ENCODE measurements around the gene STIMATE.

STIMATE gene

DNA sequence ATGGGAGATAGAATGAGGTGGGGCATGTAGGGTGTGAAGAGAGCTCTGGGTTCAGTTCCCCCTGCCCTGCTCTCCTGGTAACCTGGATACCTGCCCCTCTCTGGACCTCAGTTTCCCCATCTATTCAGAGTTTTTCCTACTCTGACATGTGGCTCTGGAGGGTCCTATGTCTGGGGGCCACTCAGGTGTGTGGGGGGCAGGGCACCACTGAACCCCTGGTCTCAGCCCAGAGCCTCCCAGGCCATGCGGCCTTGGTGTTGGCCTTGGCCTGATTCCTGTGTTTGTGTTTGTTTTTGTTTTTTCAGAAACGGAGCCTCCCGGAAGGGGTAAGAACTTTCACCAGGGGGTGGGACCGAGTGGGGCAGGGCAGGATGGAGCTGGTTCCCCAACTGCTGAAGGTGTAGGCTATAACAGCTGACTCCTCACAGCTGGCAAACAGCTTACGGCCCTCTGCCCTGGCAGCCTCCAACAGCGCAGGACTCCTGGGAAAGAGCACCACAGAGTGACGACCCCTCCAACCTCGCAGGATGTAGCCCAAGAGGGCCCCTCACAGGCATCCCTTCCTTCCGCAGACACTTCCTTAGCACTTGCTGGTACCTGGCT lies 101.9 kb downstream of the STIMATE start:
- Histone ChIP-seq H3K4me3 (ENCODE audit: low read depth in 1 of 2, low read length in 2 of 2) (no peak overlapping the region), H3K9me3 (ENCODE audit: control insufficient read depth in 1 of 2, low read length in 2 of 2) (no peaks in the 10 kb centered on the region), H3K36me3 (ENCODE audit: control insufficient read depth in 1 of 2, insufficient read depth in 2 of 2, low read length in 2 of 2) (no peaks in the 10 kb centered on the region), H3K27me3 (ENCODE audit: low read depth, low read length) (no peaks in the 10 kb centered on the region), H3K27ac (ENCODE audit: low read length) (no peak overlapping the region), H3K4me1 (ENCODE audit: control insufficient read depth in 1 of 2, insufficient read depth in 2 of 2, low read length in 2 of 2) (no peaks in the 10 kb centered on the region)

DNA sequence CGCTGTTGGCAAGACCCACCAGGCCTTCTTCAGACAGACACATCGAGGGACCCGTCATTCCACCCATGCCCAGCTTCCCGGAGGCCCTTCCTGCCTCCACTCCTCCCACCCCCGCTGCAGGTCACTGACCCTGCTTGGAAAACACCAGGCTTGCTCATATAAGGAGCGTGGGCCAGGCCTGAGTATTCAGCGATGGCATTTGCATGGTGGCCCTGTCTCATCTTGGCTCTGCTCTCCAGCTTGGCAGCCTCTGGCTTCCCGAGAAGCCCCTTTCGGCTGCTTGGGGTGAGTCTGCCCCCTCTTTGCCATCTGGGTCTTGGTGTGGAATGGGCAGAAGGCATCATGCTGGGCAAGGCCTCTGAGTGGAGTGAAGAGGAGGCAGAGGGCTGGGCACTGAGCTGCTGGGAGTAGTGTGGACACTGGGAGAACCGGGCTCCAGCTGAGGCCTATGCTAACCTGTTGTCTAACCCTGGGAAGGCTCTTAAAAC lies 102.7 kb downstream of the STIMATE start, which contains the start of gene ITIH3:
ITIH3 (plus strand) TSS at position 185 of the 488 bp plus-strand sequence; CDS start at position 193, 8 bp downstream.
- no peak within 1 kb of the TSS for H3K27ac ChIP-seq (ENCODE audit: low read length)
- H3K4me1 ChIP-seq (ENCODE audit: control insufficient read depth in 1 of 2, insufficient read depth in 2 of 2, low read length in 2 of 2): no peaks in the 10 kb centered on the region
- no peaks in the 10 kb centered on the region for H3K9me3 ChIP-seq (ENCODE audit: control insufficient read depth in 1 of 2, low read length in 2 of 2)
- H3K4me3 ChIP-seq (ENCODE audit: low read depth in 1 of 2, low read length in 2 of 2): no peak within 1 kb of the TSS
- no peaks in the 10 kb centered on the region for H3K27me3 ChIP-seq (ENCODE audit: low read depth, low read length)
- H3K36me3 ChIP-seq (ENCODE audit: control insufficient read depth in 1 of 2, insufficient read depth in 2 of 2, low read length in 2 of 2): no peaks in the 10 kb centered on the region

DNA sequence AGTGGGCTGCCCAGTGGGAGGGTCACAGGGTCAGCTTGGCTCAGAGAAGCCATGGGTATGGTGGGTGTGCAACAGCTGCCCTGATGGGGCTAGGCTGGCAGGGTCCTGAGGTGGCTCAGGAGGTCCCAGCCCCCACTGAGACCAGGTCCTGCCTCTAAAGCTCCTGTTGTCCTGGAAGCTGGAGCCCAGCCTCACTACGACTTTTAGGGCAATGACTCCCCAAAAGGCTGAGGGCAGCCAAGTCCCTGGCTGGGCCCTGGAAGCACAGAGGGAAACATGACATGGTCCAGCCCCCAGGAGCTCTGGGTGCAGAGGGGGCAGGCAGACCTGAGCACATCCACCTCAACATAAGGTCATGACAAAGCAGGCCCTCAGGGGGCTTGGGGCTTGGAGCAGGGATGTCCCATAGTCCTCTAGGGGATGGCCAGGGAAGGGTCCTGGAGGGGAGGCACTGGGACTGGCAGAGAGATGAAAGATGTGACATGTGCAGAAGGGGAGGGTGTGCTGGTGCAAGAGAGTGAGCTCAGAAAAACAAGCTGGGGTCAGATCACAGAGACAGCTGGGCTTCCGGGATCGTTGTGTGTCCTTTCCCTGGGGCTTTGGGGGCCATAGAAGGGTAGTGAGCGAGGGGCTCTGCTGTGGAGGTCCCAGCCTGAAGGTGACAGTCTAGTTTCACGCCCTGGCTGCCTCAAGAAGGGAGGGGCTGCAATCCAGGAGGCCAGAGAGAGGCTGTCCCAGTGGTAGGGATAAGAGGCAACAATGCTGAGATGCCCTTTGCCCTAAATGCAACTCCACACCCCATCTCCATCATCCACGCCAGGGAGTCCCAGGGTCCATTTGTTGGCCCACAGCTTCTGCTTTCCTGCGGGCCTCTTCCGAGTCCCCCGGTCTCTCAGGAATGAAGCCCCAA lies 103.4 kb downstream of the STIMATE start:
- H3K9me3 ChIP-seq (ENCODE audit: control insufficient read depth in 1 of 2, low read length in 2 of 2): no peaks in the 10 kb centered on the region
- no peak overlapping the region for H3K4me3 ChIP-seq (ENCODE audit: low read depth in 1 of 2, low read length in 2 of 2)
- no peak overlapping the region for H3K27ac ChIP-seq (ENCODE audit: low read length)
- H3K36me3 ChIP-seq (ENCODE audit: control insufficient read depth in 1 of 2, insufficient read depth in 2 of 2, low read length in 2 of 2): no peaks in the 10 kb centered on the region
- H3K4me1 ChIP-seq (ENCODE audit: control insufficient read depth in 1 of 2, insufficient read depth in 2 of 2, low read length in 2 of 2): no peaks in the 10 kb centered on the region
- no peaks in the 10 kb centered on the region for H3K27me3 ChIP-seq (ENCODE audit: low read depth, low read length)

DNA sequence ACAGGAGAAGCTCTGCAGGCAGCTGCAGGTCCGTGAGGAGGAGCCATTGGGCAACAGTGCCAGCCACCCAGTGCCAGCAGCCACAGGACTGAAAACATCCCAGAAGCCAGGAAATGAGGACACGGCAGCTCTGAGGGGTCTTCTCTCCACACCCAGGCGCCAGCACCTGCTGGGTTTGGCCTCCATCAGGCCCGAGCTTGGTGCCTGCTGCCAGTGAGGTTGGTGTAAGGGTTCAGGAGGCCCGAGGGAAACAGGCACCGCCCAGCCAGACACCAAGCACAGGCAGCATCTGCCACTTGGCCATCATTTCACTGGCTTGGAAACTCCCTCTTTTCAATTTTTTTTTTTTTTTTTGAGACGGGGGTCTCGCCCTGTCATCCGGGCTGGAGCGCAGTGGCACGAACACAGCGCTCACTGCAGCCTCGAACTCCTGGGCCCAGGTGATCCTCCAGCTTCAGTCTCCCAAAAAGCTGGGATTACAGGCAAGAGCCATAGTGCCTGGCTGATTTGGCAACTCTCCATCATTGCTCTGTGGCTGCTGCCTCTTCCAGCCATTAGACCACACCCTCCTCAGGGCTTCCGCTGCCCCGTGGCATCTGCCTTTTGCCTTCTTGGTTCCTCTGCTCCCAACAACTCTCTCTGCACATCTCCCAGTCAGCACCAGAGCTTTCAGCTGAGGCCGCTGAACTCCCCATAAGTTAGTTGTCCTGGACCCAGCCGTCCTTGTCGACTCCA lies 104.2 kb downstream of the STIMATE start:
- no peak overlapping the region for H3K27ac ChIP-seq (ENCODE audit: low read length)
- no peaks in the 10 kb centered on the region for H3K4me1 ChIP-seq (ENCODE audit: control insufficient read depth in 1 of 2, insufficient read depth in 2 of 2, low read length in 2 of 2)
- no peaks in the 10 kb centered on the region for H3K36me3 ChIP-seq (ENCODE audit: control insufficient read depth in 1 of 2, insufficient read depth in 2 of 2, low read length in 2 of 2)
- H3K27me3 ChIP-seq (ENCODE audit: low read depth, low read length): no peaks in the 10 kb centered on the region
- H3K4me3 ChIP-seq (ENCODE audit: low read depth in 1 of 2, low read length in 2 of 2): no peak overlapping the region
- H3K9me3 ChIP-seq (ENCODE audit: control insufficient read depth in 1 of 2, low read length in 2 of 2): no peaks in the 10 kb centered on the region

DNA sequence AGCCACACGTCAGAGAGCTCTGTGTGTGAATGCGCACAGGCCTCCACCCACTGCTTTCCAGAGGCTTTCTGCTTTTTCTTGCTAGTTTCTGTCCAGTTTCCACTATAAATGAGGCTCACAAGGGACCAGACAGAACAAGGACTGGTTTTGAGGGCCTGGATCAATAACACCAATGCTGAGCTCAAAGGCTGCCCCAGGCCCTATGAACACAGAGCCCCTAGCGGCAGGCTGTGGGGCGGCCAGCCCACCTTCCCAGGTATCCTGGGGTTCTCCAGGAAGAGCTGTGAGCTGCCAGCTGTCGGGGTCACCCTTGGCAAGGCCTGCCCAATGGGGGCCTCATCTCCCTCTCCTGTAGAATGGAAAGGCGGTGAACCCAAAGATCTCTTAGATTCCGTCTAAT lies 104.9 kb downstream of the STIMATE start:
- Histone ChIP-seq H3K36me3 (ENCODE audit: control insufficient read depth in 1 of 2, insufficient read depth in 2 of 2, low read length in 2 of 2) (no peaks in the 10 kb centered on the region), H3K27me3 (ENCODE audit: low read depth, low read length) (no peaks in the 10 kb centered on the region), H3K27ac (ENCODE audit: low read length) (no peak overlapping the region), H3K4me3 (ENCODE audit: low read depth in 1 of 2, low read length in 2 of 2) (no peak overlapping the region), H3K9me3 (ENCODE audit: control insufficient read depth in 1 of 2, low read length in 2 of 2) (no peaks in the 10 kb centered on the region), H3K4me1 (ENCODE audit: control insufficient read depth in 1 of 2, insufficient read depth in 2 of 2, low read length in 2 of 2) (no peaks in the 10 kb centered on the region)

DNA sequence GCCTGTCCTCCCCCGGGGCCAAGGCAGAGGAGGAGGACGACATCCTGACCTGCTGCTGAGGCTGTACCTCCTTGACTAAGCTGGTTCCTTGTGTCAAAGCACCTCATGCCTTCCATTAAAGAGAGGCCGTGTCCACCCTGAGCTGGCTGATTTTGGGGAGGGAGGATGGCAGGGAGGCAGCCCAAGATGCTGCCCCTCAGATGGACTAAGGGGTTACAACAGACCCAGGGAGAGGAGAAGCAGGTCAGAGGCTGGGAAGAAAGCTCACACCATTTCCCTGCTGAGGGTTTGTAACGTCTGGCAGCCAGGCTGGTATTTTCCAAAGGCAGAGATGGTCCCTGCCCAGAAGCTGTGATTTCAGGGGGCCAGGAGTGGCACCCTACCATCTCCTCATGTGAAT lies 105.4 kb downstream of the STIMATE start:
- Histone ChIP-seq H3K9me3 (ENCODE audit: control insufficient read depth in 1 of 2, low read length in 2 of 2) (no peaks in the 10 kb centered on the region), H3K4me3 (ENCODE audit: low read depth in 1 of 2, low read length in 2 of 2) (no peak overlapping the region), H3K27ac (ENCODE audit: low read length) (no peak overlapping the region), H3K36me3 (ENCODE audit: control insufficient read depth in 1 of 2, insufficient read depth in 2 of 2, low read length in 2 of 2) (no peaks in the 10 kb centered on the region), H3K4me1 (ENCODE audit: control insufficient read depth in 1 of 2, insufficient read depth in 2 of 2, low read length in 2 of 2) (no peaks in the 10 kb centered on the region), H3K27me3 (ENCODE audit: low read depth, low read length) (no peaks in the 10 kb centered on the region)

DNA sequence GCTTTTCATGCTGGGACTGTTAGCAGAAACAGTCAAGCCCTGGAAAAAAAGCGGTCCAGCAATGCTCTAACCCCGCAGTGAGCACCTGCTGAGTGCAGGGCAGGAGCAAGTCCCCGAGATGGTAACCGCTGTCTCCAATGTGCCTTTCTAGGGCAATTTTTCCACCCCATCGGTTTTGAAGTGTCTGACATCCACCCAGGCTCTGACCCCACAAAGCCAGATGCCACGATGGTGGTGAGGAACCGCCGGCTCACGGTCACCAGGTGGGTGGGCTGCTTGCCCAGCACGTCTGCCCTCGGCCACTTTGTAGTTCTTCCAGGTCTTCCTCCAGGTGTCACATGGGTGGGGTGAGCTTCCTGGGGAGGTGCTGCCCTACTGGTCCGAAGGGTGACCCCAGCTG lies 106.0 kb downstream of the STIMATE start:
- H3K36me3 ChIP-seq (ENCODE audit: control insufficient read depth in 1 of 2, insufficient read depth in 2 of 2, low read length in 2 of 2): no peaks in the 10 kb centered on the region

DNA sequence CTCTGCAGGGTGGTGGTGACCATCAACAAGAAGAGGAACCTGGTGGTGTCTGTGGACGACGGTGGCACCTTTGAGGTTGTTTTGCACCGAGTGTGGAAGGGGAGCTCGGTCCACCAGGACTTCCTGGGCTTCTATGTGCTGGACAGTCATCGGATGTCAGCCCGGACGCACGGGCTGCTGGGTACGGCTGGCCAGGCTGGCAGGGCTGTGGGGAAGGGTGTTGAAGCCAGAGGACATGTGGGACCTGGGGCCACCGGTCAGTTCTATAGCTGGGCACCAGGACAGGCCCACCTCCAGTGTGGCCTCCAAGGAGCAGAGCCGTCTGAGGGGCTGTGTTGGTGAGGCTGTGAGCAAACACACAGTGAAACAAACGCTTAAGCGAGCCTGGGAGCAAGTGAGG lies 106.6 kb downstream of the STIMATE start:
- Histone ChIP-seq H3K4me3 (ENCODE audit: low read depth in 1 of 2, low read length in 2 of 2) (no peak overlapping the region), H3K9me3 (ENCODE audit: control insufficient read depth in 1 of 2, low read length in 2 of 2) (no peaks in the 10 kb centered on the region), H3K27me3 (ENCODE audit: low read depth, low read length) (no peaks in the 10 kb centered on the region), H3K36me3 (ENCODE audit: control insufficient read depth in 1 of 2, insufficient read depth in 2 of 2, low read length in 2 of 2) (no peaks in the 10 kb centered on the region), H3K27ac (ENCODE audit: low read length) (no peak overlapping the region), H3K4me1 (ENCODE audit: control insufficient read depth in 1 of 2, insufficient read depth in 2 of 2, low read length in 2 of 2) (no peaks in the 10 kb centered on the region)

More for the DNA sequence above, 106.0 kb downstream of the STIMATE start:
- no peaks in the 10 kb centered on the region for H3K4me1 ChIP-seq (ENCODE audit: control insufficient read depth in 1 of 2, insufficient read depth in 2 of 2, low read length in 2 of 2)
- no peaks in the 10 kb centered on the region for H3K9me3 ChIP-seq (ENCODE audit: control insufficient read depth in 1 of 2, low read length in 2 of 2)
- H3K27me3 ChIP-seq (ENCODE audit: low read depth, low read length): no peaks in the 10 kb centered on the region
- H3K27ac ChIP-seq (ENCODE audit: low read length): no peak overlapping the region
- H3K4me3 ChIP-seq (ENCODE audit: low read depth in 1 of 2, low read length in 2 of 2): no peak overlapping the region

DNA sequence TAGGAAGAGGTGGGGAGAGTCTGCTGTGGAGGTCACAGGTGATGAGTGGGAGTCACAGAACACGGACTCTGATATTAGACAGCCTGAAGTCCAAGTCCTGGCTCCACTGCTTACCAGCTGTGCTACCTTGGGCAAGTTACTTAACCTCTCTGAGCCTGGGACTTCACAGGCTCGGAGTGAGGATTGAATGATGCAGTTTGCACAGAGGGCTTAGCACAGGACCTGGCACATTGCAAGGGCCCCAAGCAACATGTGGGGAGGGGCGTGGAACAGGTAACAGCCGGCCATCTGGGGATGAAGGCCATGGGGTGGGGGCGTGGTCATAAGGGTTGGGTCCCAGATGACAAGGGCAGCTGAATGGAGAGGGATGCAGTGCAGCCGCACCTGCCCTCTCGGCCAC lies 107.0 kb downstream of the STIMATE start:
- H3K27me3 ChIP-seq (ENCODE audit: low read depth, low read length): no peaks in the 10 kb centered on the region
- H3K27ac ChIP-seq (ENCODE audit: low read length): no peak overlapping the region
- H3K36me3 ChIP-seq (ENCODE audit: control insufficient read depth in 1 of 2, insufficient read depth in 2 of 2, low read length in 2 of 2): no peaks in the 10 kb centered on the region

DNA sequence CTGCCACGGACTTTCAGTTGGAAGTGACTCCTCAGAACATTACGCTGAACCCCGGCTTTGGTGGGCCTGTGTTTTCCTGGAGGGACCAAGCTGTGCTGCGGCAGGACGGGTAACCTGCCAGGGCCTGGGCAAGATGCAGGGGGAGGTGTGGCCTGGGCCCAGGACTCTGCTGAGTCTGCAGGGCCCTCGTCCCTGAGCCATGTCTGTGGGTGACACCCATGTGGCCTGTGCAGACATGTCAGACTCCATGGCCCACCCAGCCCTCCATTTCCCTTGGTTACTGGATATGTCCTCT lies 107.7 kb downstream of the STIMATE start:
- H3K27ac ChIP-seq (ENCODE audit: low read length): no peak overlapping the region
- no peaks in the 10 kb centered on the region for H3K9me3 ChIP-seq (ENCODE audit: control insufficient read depth in 1 of 2, low read length in 2 of 2)
- no peaks in the 10 kb centered on the region for H3K36me3 ChIP-seq (ENCODE audit: control insufficient read depth in 1 of 2, insufficient read depth in 2 of 2, low read length in 2 of 2)
- no peak overlapping the region for H3K4me3 ChIP-seq (ENCODE audit: low read depth in 1 of 2, low read length in 2 of 2)
- no peaks in the 10 kb centered on the region for H3K4me1 ChIP-seq (ENCODE audit: control insufficient read depth in 1 of 2, insufficient read depth in 2 of 2, low read length in 2 of 2)
- no peaks in the 10 kb centered on the region for H3K27me3 ChIP-seq (ENCODE audit: low read depth, low read length)

More for the DNA sequence above, 107.0 kb downstream of the STIMATE start:
- no peaks in the 10 kb centered on the region for H3K9me3 ChIP-seq (ENCODE audit: control insufficient read depth in 1 of 2, low read length in 2 of 2)
- no peak overlapping the region for H3K4me3 ChIP-seq (ENCODE audit: low read depth in 1 of 2, low read length in 2 of 2)
- no peaks in the 10 kb centered on the region for H3K4me1 ChIP-seq (ENCODE audit: control insufficient read depth in 1 of 2, insufficient read depth in 2 of 2, low read length in 2 of 2)

Data from muscle layer of duodenum (tissue), 2 donors.